ENCODE measurements around the gene NKIRAS2. TPM values are rescaled to one million over a fixed set of nuclear protein-coding genes. Genes with fewer than 3 reads are reported as not detected.

NKIRAS2 gene
- total RNA-seq, 1 donor from 2014 or later: 48.1 TPM

- H3K4me3 Mint-ChIP-seq: peak within 1 kb of the TSS; percentile 83
- no peak within 1 kb of the TSS for H3K27ac Mint-ChIP-seq
- peaks cover 28% of the 10 kb centered on the region for H3K27me3 Mint-ChIP-seq (ENCODE audit: low read depth)
- H3K9me3 Mint-ChIP-seq: no peaks in the 10 kb centered on the region
- peak; percentile 52 to 69 for DNase-seq (ENCODE audit: low spot score in 2 of 2, unreplicated experiment in 2 of 2)
- H3K36me3 Mint-ChIP-seq: no peaks in the 10 kb centered on the region
- TF ChIP-seq, protein P1, sequence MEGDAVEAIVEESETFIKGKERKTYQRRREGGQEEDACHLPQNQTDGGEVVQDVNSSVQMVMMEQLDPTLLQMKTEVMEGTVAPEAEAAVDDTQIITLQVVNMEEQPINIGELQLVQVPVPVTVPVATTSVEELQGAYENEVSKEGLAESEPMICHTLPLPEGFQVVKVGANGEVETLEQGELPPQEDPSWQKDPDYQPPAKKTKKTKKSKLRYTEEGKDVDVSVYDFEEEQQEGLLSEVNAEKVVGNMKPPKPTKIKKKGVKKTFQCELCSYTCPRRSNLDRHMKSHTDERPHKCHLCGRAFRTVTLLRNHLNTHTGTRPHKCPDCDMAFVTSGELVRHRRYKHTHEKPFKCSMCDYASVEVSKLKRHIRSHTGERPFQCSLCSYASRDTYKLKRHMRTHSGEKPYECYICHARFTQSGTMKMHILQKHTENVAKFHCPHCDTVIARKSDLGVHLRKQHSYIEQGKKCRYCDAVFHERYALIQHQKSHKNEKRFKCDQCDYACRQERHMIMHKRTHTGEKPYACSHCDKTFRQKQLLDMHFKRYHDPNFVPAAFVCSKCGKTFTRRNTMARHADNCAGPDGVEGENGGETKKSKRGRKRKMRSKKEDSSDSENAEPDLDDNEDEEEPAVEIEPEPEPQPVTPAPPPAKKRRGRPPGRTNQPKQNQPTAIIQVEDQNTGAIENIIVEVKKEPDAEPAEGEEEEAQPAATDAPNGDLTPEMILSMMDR (IDR thresholded peaks at IDR 0.05; ENCODE audit: unreplicated experiment): peak; percentile 32
- peaks cover 30% of the 10 kb centered on the region for H3K4me1 Mint-ChIP-seq
Measured at GRCh38 chr17:42050393-42051012, 30.6 kb downstream of the NKIRAS2 start, which contains the start of gene C17orf113. Gene C17orf113, minus strand, starts transcription at chr17:42050601. Its CDS starts 7,225 bp downstream, at chr17:42043376.

GRCh38 chr17:42051013-42051400 is 31.1 kb downstream of the NKIRAS2 start:
- no peak overlapping the region for H3K27ac Mint-ChIP-seq
- no peaks in the 10 kb centered on the region for H3K36me3 Mint-ChIP-seq
- no peak for DNase-seq (ENCODE audit: low spot score in 2 of 2, unreplicated experiment in 2 of 2)
- H3K4me1 Mint-ChIP-seq: peaks cover 32% of the 10 kb centered on the region
- peaks cover 28% of the 10 kb centered on the region for H3K27me3 Mint-ChIP-seq (ENCODE audit: low read depth)
- H3K4me3 Mint-ChIP-seq: peak overlapping the region; percentile 66
- TF ChIP-seq, protein P1 (IDR thresholded peaks at IDR 0.05; ENCODE audit: unreplicated experiment): no peak
- no peaks in the 10 kb centered on the region for H3K9me3 Mint-ChIP-seq

DNA sequence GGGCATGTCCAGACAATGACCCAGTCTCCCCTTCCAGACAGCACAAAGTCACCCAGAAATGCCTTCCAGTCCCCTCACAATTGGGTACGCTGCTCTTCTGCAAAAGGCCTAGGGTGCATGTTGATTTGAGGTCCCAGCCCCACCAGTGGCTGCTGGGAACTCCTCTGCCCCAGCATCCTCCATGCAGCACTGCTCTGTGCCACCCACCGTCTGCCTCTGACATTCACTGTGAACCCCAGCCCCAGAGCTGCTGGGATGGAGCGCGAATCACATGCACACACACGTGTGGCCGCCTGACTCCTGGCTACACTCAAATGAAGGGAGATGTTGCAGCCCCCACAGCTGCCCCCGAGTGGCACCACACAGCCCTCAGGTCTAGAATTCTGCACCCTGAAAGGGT is 31.8 kb downstream of the NKIRAS2 start:
- TF ChIP-seq, protein P1 (IDR thresholded peaks at IDR 0.05; ENCODE audit: unreplicated experiment): no peak
- Mint-ChIP-seq H3K36me3 (no peaks in the 10 kb centered on the region), H3K27ac (no peak overlapping the region), H3K9me3 (no peaks in the 10 kb centered on the region), H3K27me3 (ENCODE audit: low read depth) (peaks cover 28% of the 10 kb centered on the region), H3K4me3 (peak overlapping the region; percentile 25), H3K4me1 (peaks cover 32% of the 10 kb centered on the region)
- no peak for DNase-seq (ENCODE audit: low spot score in 2 of 2, unreplicated experiment in 2 of 2)

- no peaks in the 10 kb centered on the region for H3K36me3 Mint-ChIP-seq
- no peak overlapping the region for H3K4me3 Mint-ChIP-seq
- TF ChIP-seq, protein P1 (IDR thresholded peaks at IDR 0.05; ENCODE audit: unreplicated experiment): no peak
- peaks cover 28% of the 10 kb centered on the region for H3K27me3 Mint-ChIP-seq (ENCODE audit: low read depth)
- DNase-seq (ENCODE audit: low spot score in 2 of 2, unreplicated experiment in 2 of 2): no peak
- H3K4me1 Mint-ChIP-seq: peaks cover 34% of the 10 kb centered on the region
- no peaks in the 10 kb centered on the region for H3K9me3 Mint-ChIP-seq
- no peak overlapping the region for H3K27ac Mint-ChIP-seq
Measured at GRCh38 chr17:42052346-42052877, 32.5 kb downstream of the NKIRAS2 start.

DNA sequence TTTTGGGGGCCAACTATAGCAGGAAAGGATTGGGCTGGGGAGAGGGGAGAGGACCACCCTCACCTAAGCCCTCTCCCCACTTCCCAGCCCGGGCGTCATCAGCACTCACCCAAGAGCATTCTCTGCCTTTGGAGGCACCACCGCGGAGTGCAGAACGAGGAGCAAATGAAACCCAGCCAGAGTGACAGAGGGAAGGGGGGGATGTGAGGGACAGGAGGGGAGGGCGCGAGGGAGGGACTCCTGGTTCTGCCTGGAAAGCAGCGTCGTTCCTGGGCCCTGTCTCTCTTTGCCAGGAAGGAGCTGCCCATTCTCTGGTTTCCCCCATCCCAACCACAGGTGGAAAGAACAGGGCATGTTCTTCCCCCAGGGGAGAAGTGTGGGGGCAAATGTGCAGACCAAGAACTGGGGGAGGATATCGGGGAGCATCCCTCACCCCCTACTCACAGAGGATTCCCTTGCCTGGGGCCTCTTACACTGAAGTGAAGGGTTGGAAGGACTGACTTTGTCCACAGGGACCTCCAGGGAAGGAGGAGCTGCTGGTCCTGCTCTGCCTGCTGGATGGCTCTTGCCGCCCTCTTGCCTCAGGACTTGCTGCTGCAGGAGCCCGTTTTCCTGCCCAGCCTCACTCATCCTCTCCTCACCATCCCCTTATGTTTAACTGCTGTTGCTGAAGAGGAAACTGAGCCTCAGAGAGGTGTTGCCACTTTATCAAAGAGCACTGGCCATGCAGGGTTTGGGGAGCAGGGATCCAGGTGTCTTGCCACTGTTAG is 34.0 kb downstream of the NKIRAS2 start:
- H3K9me3 Mint-ChIP-seq: no peaks in the 10 kb centered on the region
- H3K4me1 Mint-ChIP-seq: peaks cover 34% of the 10 kb centered on the region
- TF ChIP-seq, protein P1 (IDR thresholded peaks at IDR 0.05; ENCODE audit: unreplicated experiment): no peak
- no peak for DNase-seq (ENCODE audit: low spot score in 2 of 2, unreplicated experiment in 2 of 2)
- H3K4me3 Mint-ChIP-seq: peak overlapping the region; percentile 13
- no peaks in the 10 kb centered on the region for H3K36me3 Mint-ChIP-seq
- peaks cover 28% of the 10 kb centered on the region for H3K27me3 Mint-ChIP-seq (ENCODE audit: low read depth)
- H3K27ac Mint-ChIP-seq: no peak overlapping the region
